Spleen (tissue), 7 donors: Measurements from ENCODE around the gene IGF1R.

Source experiments
- POLR2A ChIP-seq, 3 donors: fragments of 450-650 bp; IDR thresholded peaks; one replicate each; pipeline ENCODE4 v1.5.1; 2017; ENCODE audit warnings: antibody characterized with exemption in 3 of 3, mild to moderate bottlenecking in 1 of 3
- POLR2AphosphoS5 ChIP-seq, 3 donors: sonication (generic); formaldehyde crosslinking; IDR thresholded peaks; one replicate each; pipeline ENCODE4 v1.5.1; 2017; ENCODE audit warnings: antibody characterized with exemption in 3 of 3
- TF ChIP-seq, protein P1 (sequence below), 11 experiments: fragments of 200-600 bp in 7 of 11; fragments of 450-650 bp in 4 of 11; sonication (generic) in 4 of 11; IDR thresholded peaks in 8 of 11; conservative IDR thresholded peaks in 3 of 11; 1 replicate in 7 of 11; 2 replicates in 4 of 11; pipeline versions ENCODE4 v1.4.0 to v1.8.0; 2016 to 2021; ENCODE audit warnings: antibody characterized with exemption in 11 of 11, inconsistent platforms in 4 of 11, mild to moderate bottlenecking in 1 of 11
- donor health status: DM: no; HTN: no; CAD: no; lungs with moderate emphysema.
- donor health status: DM: no; HTN: no; CAD: no.
- donor health status: DM: no; HTN: no; CAD: no.

DNA sequence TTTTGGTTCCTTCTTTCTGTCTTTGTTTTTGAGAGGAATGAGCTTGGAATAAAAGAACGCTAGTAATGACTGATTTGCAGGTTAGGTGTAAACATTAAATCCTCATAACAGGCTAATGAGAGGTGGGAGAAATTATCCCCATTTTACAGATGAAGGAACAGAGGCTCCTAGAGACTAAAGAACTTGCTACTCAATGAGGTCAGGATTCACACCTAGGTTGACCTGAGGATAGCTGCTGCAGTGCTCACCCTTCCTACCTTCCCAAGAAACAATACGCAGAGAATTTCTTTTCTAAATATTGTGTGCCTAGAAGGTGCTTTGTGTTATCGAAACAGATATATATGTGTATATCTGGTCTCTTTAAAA is 106.3 kb downstream of the IGF1R start:
- TF ChIP-seq, protein P1, sequence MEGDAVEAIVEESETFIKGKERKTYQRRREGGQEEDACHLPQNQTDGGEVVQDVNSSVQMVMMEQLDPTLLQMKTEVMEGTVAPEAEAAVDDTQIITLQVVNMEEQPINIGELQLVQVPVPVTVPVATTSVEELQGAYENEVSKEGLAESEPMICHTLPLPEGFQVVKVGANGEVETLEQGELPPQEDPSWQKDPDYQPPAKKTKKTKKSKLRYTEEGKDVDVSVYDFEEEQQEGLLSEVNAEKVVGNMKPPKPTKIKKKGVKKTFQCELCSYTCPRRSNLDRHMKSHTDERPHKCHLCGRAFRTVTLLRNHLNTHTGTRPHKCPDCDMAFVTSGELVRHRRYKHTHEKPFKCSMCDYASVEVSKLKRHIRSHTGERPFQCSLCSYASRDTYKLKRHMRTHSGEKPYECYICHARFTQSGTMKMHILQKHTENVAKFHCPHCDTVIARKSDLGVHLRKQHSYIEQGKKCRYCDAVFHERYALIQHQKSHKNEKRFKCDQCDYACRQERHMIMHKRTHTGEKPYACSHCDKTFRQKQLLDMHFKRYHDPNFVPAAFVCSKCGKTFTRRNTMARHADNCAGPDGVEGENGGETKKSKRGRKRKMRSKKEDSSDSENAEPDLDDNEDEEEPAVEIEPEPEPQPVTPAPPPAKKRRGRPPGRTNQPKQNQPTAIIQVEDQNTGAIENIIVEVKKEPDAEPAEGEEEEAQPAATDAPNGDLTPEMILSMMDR (IDR thresholded peaks at IDR 0.05 in 8 of 11, conservative IDR thresholded peaks at IDR 0.05 in 3 of 11) = no peak
- TF ChIP-seq POLR2AphosphoS5 (IDR thresholded peaks at IDR 0.05) = no peak
- no peak for TF ChIP-seq POLR2A (IDR thresholded peaks at IDR 0.05)
